ENCODE results near the gene AEBP2. TPM values are rescaled to one million over a fixed set of nuclear protein-coding genes. Genes with fewer than 3 reads are reported as not detected.

Gene AEBP2
- total RNA-seq, 4 donors from 2014 or later = 9.2 to 22.2 (median 13.2) TPM

GRCh38 chr12:19518209-19518608 lies 78.9 kb downstream of the AEBP2 start:
- in situ Hi-C loops (cut with MboI; ENCODE audit: low sequenced_read_pairs in 4 of 4) (no loop called here), intact Hi-C loops (cut with DNase I; ENCODE audit: low total_unique reads) (no loop called here)
- no peak for DNase-seq
- H3K27me3 ChIP-seq = no peaks in the 10 kb centered on the region
- H3K4me3 ChIP-seq = no peak overlapping the region
- H3K36me3 ChIP-seq = peaks cover 0 to 9% of the 10 kb centered on the region in 2 donors
- TF ChIP-seq, protein P1, sequence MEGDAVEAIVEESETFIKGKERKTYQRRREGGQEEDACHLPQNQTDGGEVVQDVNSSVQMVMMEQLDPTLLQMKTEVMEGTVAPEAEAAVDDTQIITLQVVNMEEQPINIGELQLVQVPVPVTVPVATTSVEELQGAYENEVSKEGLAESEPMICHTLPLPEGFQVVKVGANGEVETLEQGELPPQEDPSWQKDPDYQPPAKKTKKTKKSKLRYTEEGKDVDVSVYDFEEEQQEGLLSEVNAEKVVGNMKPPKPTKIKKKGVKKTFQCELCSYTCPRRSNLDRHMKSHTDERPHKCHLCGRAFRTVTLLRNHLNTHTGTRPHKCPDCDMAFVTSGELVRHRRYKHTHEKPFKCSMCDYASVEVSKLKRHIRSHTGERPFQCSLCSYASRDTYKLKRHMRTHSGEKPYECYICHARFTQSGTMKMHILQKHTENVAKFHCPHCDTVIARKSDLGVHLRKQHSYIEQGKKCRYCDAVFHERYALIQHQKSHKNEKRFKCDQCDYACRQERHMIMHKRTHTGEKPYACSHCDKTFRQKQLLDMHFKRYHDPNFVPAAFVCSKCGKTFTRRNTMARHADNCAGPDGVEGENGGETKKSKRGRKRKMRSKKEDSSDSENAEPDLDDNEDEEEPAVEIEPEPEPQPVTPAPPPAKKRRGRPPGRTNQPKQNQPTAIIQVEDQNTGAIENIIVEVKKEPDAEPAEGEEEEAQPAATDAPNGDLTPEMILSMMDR (IDR thresholded peaks at IDR 0.05 in 4 of 5, conservative IDR thresholded peaks at IDR 0.05 in 1 of 5) = no peak
- no peak for TF ChIP-seq POLR2A (IDR thresholded peaks at IDR 0.05)
- ATAC-seq = no peak
- no peak overlapping the region for H3K27ac ChIP-seq
- no peaks in the 10 kb centered on the region for H3K9me3 ChIP-seq
- no peaks in the 10 kb centered on the region for H3K4me1 ChIP-seq

DNA sequence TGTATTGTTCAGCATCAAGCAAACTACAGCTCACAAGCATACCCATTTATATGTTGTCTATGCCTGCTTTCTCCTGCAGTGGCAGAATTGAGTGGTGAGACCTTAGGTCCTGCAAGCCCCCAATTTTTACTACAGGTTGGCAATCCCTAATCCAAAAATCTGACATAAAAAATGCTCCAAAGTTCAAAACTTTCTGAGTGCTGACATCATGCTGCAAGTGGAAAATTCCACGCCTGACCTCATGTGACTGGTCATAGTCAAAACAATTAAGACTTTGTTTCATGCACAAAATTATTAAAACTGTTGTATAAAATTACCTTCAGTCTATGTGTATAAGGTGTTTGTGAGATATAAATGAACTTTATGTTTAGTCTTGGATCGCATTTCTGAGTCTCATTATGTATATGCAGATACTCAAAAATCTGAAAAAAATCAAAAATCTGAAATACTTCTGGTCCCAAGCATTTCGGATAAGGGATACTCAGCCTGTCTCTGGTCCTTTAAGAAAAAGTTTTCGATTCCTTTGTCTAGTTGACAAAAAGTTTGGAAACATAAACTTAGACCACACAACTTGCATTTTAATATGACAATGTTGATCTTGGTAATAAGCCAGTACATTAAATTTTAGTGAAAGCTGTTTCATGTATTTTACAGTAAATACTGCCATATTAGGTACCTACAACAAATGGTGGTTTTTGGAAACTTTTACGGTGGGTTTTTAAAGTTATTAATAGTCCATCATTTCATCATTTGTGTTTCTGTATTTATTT lies 81.5 kb downstream of the AEBP2 start:
- no peak for DNase-seq
- Histone ChIP-seq H3K27me3 (no peaks in the 10 kb centered on the region), H3K36me3 (peaks cover 0 to 4% of the 10 kb centered on the region in 2 donors), H3K4me1 (no peaks in the 10 kb centered on the region), H3K4me3 (no peak overlapping the region), H3K27ac (no peak overlapping the region), H3K9me3 (no peaks in the 10 kb centered on the region)
- in situ Hi-C loops (cut with MboI; ENCODE audit: low sequenced_read_pairs in 4 of 4) = no loop called here
- no peak for ATAC-seq
- TF ChIP-seq, protein P1 (IDR thresholded peaks at IDR 0.05 in 4 of 5, conservative IDR thresholded peaks at IDR 0.05 in 1 of 5) = no peak
- TF ChIP-seq POLR2A (IDR thresholded peaks at IDR 0.05) = no peak
- intact Hi-C loops (cut with DNase I; ENCODE audit: low total_unique reads) = no loop called here

GRCh38 chr12:19525274-19525673 lies 86.0 kb downstream of the AEBP2 start:
- no peak for DNase-seq
- no peak overlapping the region for H3K4me3 ChIP-seq
- no peak for ATAC-seq
- intact Hi-C loops (cut with DNase I; ENCODE audit: low total_unique reads) = no loop called here
- no peaks in the 10 kb centered on the region for H3K27me3 ChIP-seq
- in situ Hi-C loops (cut with MboI; ENCODE audit: low sequenced_read_pairs in 4 of 4) = no loop called here
- TF ChIP-seq, protein P1 (IDR thresholded peaks at IDR 0.05 in 4 of 5, conservative IDR thresholded peaks at IDR 0.05 in 1 of 5) = no peak
- TF ChIP-seq POLR2A (IDR thresholded peaks at IDR 0.05) = no peak
- H3K9me3 ChIP-seq = no peaks in the 10 kb centered on the region
- H3K36me3 ChIP-seq = no peaks in the 10 kb centered on the region
- peaks cover 1 to 4% of the 10 kb centered on the region in 2 donors for H3K4me1 ChIP-seq
- H3K27ac ChIP-seq = no peak overlapping the region

DNA sequence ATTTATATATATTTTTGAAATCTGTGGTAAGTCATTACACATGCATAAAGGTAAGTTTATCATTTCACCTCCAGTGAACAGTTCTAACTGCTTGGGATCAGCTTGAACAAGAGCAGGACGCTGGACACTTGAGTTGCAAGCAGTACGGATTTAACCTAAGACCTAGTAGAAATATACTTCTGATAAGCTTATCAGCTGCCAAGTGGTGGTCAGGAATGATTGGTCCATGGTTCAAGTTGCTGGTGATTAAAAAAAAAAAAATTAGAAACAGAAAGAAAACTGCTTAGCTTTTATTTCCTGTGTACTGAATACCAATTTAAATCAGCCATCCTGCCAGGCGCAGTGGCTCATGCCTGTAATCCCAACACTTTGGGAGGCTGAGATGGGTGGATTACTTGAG lies 88.6 kb downstream of the AEBP2 start:
- intact Hi-C loops (cut with DNase I; ENCODE audit: low total_unique reads) (no loop called here), in situ Hi-C loops (cut with MboI; ENCODE audit: low sequenced_read_pairs in 4 of 4) (no loop called here)
- no peak for ATAC-seq
- peaks cover 3 to 4% of the 10 kb centered on the region in 2 donors for H3K4me1 ChIP-seq
- no peak overlapping the region for H3K4me3 ChIP-seq
- no peaks in the 10 kb centered on the region for H3K36me3 ChIP-seq
- DNase-seq = no peak
- no peaks in the 10 kb centered on the region for H3K9me3 ChIP-seq
- no peak overlapping the region for H3K27ac ChIP-seq
- no peak for TF ChIP-seq POLR2A (IDR thresholded peaks at IDR 0.05)
- TF ChIP-seq, protein P1 (IDR thresholded peaks at IDR 0.05 in 4 of 5, conservative IDR thresholded peaks at IDR 0.05 in 1 of 5) = no peak
- no peaks in the 10 kb centered on the region for H3K27me3 ChIP-seq

All from gastrocnemius medialis (tissue), 4 donors.